B cell (primary cell): ENCODE data around the gene SSR2. TPM values are rescaled to one million over a fixed set of nuclear protein-coding genes. Genes with fewer than 3 reads are reported as not detected.

Experiments
- ATAC-seq: fragments of 200-7000 bp; cut with Tn5 transposase; one replicate; pipeline ENCODE4 v1.10.0; 2021; ENCODE audit warnings: low read depth, mild to moderate bottlenecking, moderate number of reproducible peaks, moderate library complexity
- CTCF ChIA-PET: fragments of 350-600 bp; sonication (Branson Sonifier 250); formaldehyde crosslinking; loops from one replicate; lab custom pipeline; 2021; ENCODE audit warnings: antibody characterized with exemption, inconsistent platforms; lab: Charles Lee
- POLR2A ChIA-PET: fragments of 350-600 bp; sonication (Branson Sonifier 250); formaldehyde crosslinking; loops from one replicate; lab custom pipeline; 2021; ENCODE audit warnings: antibody characterized with exemption; lab: Charles Lee
- DNase-seq: peaks from one replicate; pipeline ENCODE4 v3.0.0; 2013
- H2AFZ ChIP-seq: 2 replicates; pipeline ENCODE4 v1.6.1; 2012; ENCODE audit warnings: mild to moderate bottlenecking, low read depth, low read length; ENCODE audit not compliant: insufficient read depth, poor library complexity, severe bottlenecking
- H3K27ac ChIP-seq, 2 donors: 1 replicate in 1 of 2; 2 replicates in 1 of 2; pipeline ENCODE4 v1.5.1; 2012 to 2013; ENCODE audit warnings: low read length in 2 of 2, mild to moderate bottlenecking in 2 of 2, moderate library complexity in 1 of 2
- H3K27me3 ChIP-seq, 4 experiments: fragments of 200-600 bp in 1 of 4; sonication (generic) in 1 of 4; replicated peaks in 1 of 4; 1 replicate in 2 of 4; 2 replicates in 2 of 4; pipeline versions ENCODE4 v1.6.1 to v1.7.0; 2013 to 2016; ENCODE audit warnings: low read length in 3 of 4, mild to moderate bottlenecking in 2 of 4, mixed read lengths in 1 of 4, moderate library complexity in 1 of 4; ENCODE audit not compliant: insufficient read depth in 4 of 4, control insufficient read depth in 3 of 4; ENCODE audit errors: control extremely low read depth in 1 of 4
- H3K36me3 ChIP-seq, 2 experiments: replicated peaks in 1 of 2; 1 replicate in 1 of 2; 2 replicates in 1 of 2; pipeline versions ENCODE4 v1.6.1 to v1.7.1; 2013; ENCODE audit warnings: low read length in 1 of 2; ENCODE audit not compliant: insufficient read depth in 2 of 2, control insufficient read depth in 1 of 2; ENCODE audit errors: control extremely low read depth in 1 of 2, extremely low read depth in 1 of 2
- H3K4me1 ChIP-seq, 2 donors: fragments of 200-600 bp in 1 of 2; sonication (generic) in 1 of 2; 1 replicate in 1 of 2; 2 replicates in 1 of 2; pipeline versions ENCODE4 v1.5.1 to v1.6.1; 2013 to 2017; ENCODE audit warnings: low read length in 2 of 2; ENCODE audit not compliant: control insufficient read depth in 2 of 2, insufficient read depth in 2 of 2
- H3K4me2 ChIP-seq: replicated peaks from 2 replicates; pipeline ENCODE3; 2012; ENCODE audit warnings: mild to moderate bottlenecking, low read depth, low read length; ENCODE audit not compliant: poor library complexity, severe bottlenecking
- H3K4me3 ChIP-seq, 5 experiments: fragments of 200-600 bp in 1 of 5; sonication (generic) in 1 of 5; 1 replicate in 3 of 5; 2 replicates in 2 of 5; pipeline versions ENCODE4 v1.5.1 to v1.7.0; 2011 to 2016; ENCODE audit warnings: low read length in 4 of 5, mild to moderate bottlenecking in 4 of 5, low read depth in 2 of 5, control low read depth in 1 of 5, moderate library complexity in 1 of 5; ENCODE audit not compliant: insufficient read depth in 1 of 5; ENCODE audit errors: control extremely low read depth in 1 of 5, extremely low read depth in 1 of 5
- H3K79me2 ChIP-seq: fragments of 200-600 bp; sonication (generic); one replicate; pipeline ENCODE4 v1.6.0; 2016; ENCODE audit warnings: low read length; ENCODE audit not compliant: control insufficient read depth, insufficient read depth
- H3K9ac ChIP-seq: fragments of 200-600 bp; sonication (generic); 2 replicates; pipeline ENCODE4 v1.6.1; 2017; ENCODE audit warnings: mild to moderate bottlenecking, low read length, moderate library complexity
- H3K9me3 ChIP-seq, 3 donors: one replicate each; pipeline versions ENCODE4 v1.6.1 to v1.7.1; 2013; ENCODE audit warnings: low read length in 2 of 3; ENCODE audit not compliant: control insufficient read depth in 2 of 3, insufficient read depth in 1 of 3; ENCODE audit errors: control extremely low read depth in 1 of 3
- H4K20me1 ChIP-seq: 2 replicates; pipeline ENCODE4 v1.6.0; 2012; ENCODE audit warnings: mild to moderate bottlenecking, low read length; ENCODE audit not compliant: insufficient read depth, control insufficient read depth, poor library complexity, severe bottlenecking
- H3K27ac Mint-ChIP-seq: one replicate; pipeline ENCODE4 v1.8.0; 2021; ENCODE audit warnings: mixed read lengths
- H3K27me3 Mint-ChIP-seq: one replicate; pipeline ENCODE4 v1.8.0; 2021; ENCODE audit warnings: mixed read lengths
- H3K4me1 Mint-ChIP-seq: one replicate; pipeline ENCODE4 v1.8.0; 2021; ENCODE audit warnings: mixed read lengths
- H3K4me3 Mint-ChIP-seq: one replicate; pipeline ENCODE4 v1.8.0; 2021; ENCODE audit warnings: mixed read lengths
- H3K9me3 Mint-ChIP-seq: one replicate; pipeline ENCODE4 v1.8.0; 2022; ENCODE audit warnings: mixed read lengths; ENCODE audit not compliant: insufficient read depth
- CTCF ChIP-seq: fragments of 200-600 bp; IDR thresholded peaks from one replicate; pipeline ENCODE4 v1.8.0; 2022; ENCODE audit warnings: antibody characterized with exemption, mild to moderate bottlenecking
- EZH2 ChIP-seq: IDR thresholded peaks from 2 replicates; pipeline ENCODE4 v1.6.1; 2012; ENCODE audit warnings: borderline replicate concordance, low read depth, mild to moderate bottlenecking, moderate library complexity, low read length; ENCODE audit not compliant: insufficient read depth, poor library complexity, severe bottlenecking
- WGBS: methylation state at CpG from one replicate; pipeline ENCODE4 v1.1.5; 2013; ENCODE audit warnings: missing lambda C conversion rate; ENCODE audit not compliant: insufficient coverage; 5-methylcytosine and 5-hydroxymethylcytosine counted together
- intact Hi-C: fragments of 100-400 bp; cut with micrococcal nuclease; formaldehyde crosslinking; loops from one replicate; pipeline ENCODE4 v1.10.0; 2022
- polyA plus RNA-seq: library from polyadenylated mRNA; depleted of rRNA; stranded (reverse); fragments of >200 nt; gene quantifications from 2 replicates; pipeline ENCODE4 v1.2.3, GENCODE V29; 2012
- total RNA-seq, 2 donors: library from RNA; stranded (reverse); fragments of 120-200 nt in 1 of 2; gene quantifications; 1 replicate in 1 of 2; 2 replicates in 1 of 2; pipeline versions ENCODE4 v1.2.3 to v1.2.4, GENCODE V29; 2013 to 2022

SSR2 gene
- total and polyA plus RNA-seq, 2 donors (not counting 1 experiment from before 2014, with no cell fraction given), result 160 to 359 TPM

GRCh38 chr1:155967341-155968050 is 53.3 kb downstream of the SSR2 start:
- CTCF ChIA-PET, result interaction anchor here (0.6 to 5.4 kb wide), 12 partner anchors 10 to 34 kb away, joined by 3 to 39 read pairs (median 4); partner anchors contain the start of genes ARHGEF2 and KHDC4
- Histone ChIP-seq H3K4me2 (peak overlapping the region; percentile 73), H3K9me3 (no peaks in the 10 kb centered on the region), H3K27me3 (no peaks in the 10 kb centered on the region), H4K20me1 (peaks cover 87% of the 10 kb centered on the region), H2AFZ (no peak overlapping the region), H3K79me2 (peaks cover 90% of the 10 kb centered on the region), H3K4me3 (peak overlapping the region in 1 of 5 experiments; percentile 29), H3K9ac (peak overlapping the region; percentile 41), H3K4me1 (peaks cover 62 to 84% of the 10 kb centered on the region in 2 donors), H3K36me3 (peaks cover 10 to 79% of the 10 kb centered on the region in 2 experiments), H3K27ac (peak overlapping the region; percentile 26 to 79)
- TF ChIP-seq EZH2 (no peak), CTCF (no peak)
- Mint-ChIP-seq H3K4me3 (peak overlapping the region; percentile 71), H3K27ac (peak overlapping the region; percentile 91), H3K4me1 (peaks cover 79% of the 10 kb centered on the region), H3K9me3 (no peaks in the 10 kb centered on the region), H3K27me3 (no peaks in the 10 kb centered on the region)
- 71% methylated on average over 5 of the region's 13 CpGs for WGBS
- no peak for DNase-seq
- intact Hi-C loops, result no loop called here
- POLR2A ChIA-PET, result interaction anchor here (0.7 to 1.8 kb wide), 6 partner anchors 11 to 174 kb away, joined by 3 to 9 read pairs (median 7); partner anchors contain the start of gene ARHGEF2
- ATAC-seq, result no peak

GRCh38 chr1:155966750-155967149 is 54.0 kb downstream of the SSR2 start:
- DNase-seq (no peak), ATAC-seq (no peak)
- Histone ChIP-seq H3K27me3 (no peaks in the 10 kb centered on the region), H2AFZ (no peak overlapping the region), H3K36me3 (peaks cover 11 to 81% of the 10 kb centered on the region in 2 experiments), H3K4me1 (peaks cover 62 to 84% of the 10 kb centered on the region in 2 donors), H3K9ac (no peak overlapping the region), H3K27ac (peak overlapping the region; percentile 53 to 79), H3K4me3 (no peak overlapping the region), H3K79me2 (peaks cover 90% of the 10 kb centered on the region), H3K9me3 (no peaks in the 10 kb centered on the region), H4K20me1 (peaks cover 87% of the 10 kb centered on the region), H3K4me2 (peak overlapping the region; percentile 73)
- ChIA-PET POLR2A (interaction anchor here (0.7 to 1.8 kb wide), 4 partner anchors 11 to 42 kb away, joined by 3 to 9 read pairs (median 6); partner anchors contain the start of gene ARHGEF2), CTCF (interaction anchor here (1.0 to 5.4 kb wide), 7 partner anchors 11 to 32 kb away, joined by 3 to 39 read pairs (median 4); partner anchors contain the start of genes ARHGEF2 and KHDC4)
- peak overlapping the region; percentile 71 for H3K4me3 Mint-ChIP-seq
- WGBS, result no CpG with 5 or more reads among the region's 7 CpGs
- peak overlapping the region; percentile 91 for H3K27ac Mint-ChIP-seq
- no peaks in the 10 kb centered on the region for H3K27me3 Mint-ChIP-seq
- intact Hi-C loops, result no loop called here
- H3K4me1 Mint-ChIP-seq, result peaks cover 79% of the 10 kb centered on the region
- no peaks in the 10 kb centered on the region for H3K9me3 Mint-ChIP-seq
- TF ChIP-seq CTCF, result no peak
- no peak for TF ChIP-seq EZH2
